Astrocyte of the spinal cord (primary cell): ENCODE results near the gene FOXA2.

Source experiments
- DNase-seq: peaks from one replicate; pipeline ENCODE4 v3.0.0; 2011; ENCODE audit warnings: low read depth, low spot score
- H3K4me3 ChIP-seq: 2 replicates; pipeline ENCODE4 v1.5.1; 2011; ENCODE audit warnings: low read depth, mild to moderate bottlenecking, low read length, moderate library complexity
- CTCF ChIP-seq: IDR thresholded peaks from 2 replicates; pipeline ENCODE4 v1.5.1; 2012; ENCODE audit warnings: low read depth, mild to moderate bottlenecking, low read length, inconsistent platforms
- in situ Hi-C: cut with HindIII; loops from 2 replicates; pipeline ENCODE4 v1.10.0; 2017; ENCODE audit warnings: low sequenced_read_pairs

Gene FOXA2

DNA sequence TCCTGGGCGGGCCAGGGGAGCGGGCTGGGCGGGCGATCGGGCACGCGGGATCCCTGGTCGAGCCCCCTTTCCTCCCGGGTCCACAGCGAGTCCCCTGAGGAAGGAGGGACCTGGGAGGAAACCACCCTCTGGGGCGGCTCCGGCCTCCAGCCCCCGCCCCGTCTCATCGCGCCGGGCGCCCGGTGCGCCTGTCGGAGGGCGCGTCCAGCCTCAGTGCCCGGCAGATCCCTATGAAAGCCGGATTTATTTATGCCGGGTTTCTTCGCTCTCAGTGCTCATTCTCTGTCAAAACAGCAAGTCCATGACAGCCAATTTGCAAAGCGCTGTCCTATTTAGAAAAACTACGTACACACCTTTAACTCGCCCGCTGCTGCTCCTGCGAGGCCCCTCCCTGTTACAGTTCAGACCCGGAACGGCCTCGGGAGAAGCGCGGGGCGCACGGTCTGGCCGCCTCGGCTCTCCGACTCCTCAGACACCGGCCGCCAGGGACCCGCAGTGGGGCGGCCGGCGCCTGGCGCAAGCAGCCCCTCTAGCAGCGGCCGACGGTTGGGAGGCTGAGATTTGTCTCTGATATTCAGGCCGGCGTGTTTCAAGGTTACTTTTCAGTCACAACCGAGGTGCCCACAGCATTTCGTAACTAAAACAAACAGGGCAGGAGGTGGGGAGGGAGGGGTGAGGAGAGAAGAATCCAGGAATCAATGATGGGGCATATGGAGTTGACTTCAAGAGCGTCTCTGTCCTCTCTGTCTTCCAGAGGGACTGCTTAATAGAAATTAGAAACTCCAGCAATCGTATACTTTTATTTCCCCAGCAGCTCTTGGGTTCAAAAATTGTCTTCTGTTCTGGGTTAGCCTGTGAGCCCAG is 782 bp upstream of the FOXA2 start:
- in situ Hi-C loops, result no loop called here
- no peak for DNase-seq
- H3K4me3 ChIP-seq, result no peak overlapping the region
- no peak for TF ChIP-seq CTCF

- in situ Hi-C loops, result no loop called here
- H3K4me3 ChIP-seq, result no peak overlapping the region
- peak; percentile 3 for DNase-seq
- no peak for TF ChIP-seq CTCF
These were observed 425 bp downstream of the FOXA2 start for GRCh38 chr20:22583773-22584521.

DNA sequence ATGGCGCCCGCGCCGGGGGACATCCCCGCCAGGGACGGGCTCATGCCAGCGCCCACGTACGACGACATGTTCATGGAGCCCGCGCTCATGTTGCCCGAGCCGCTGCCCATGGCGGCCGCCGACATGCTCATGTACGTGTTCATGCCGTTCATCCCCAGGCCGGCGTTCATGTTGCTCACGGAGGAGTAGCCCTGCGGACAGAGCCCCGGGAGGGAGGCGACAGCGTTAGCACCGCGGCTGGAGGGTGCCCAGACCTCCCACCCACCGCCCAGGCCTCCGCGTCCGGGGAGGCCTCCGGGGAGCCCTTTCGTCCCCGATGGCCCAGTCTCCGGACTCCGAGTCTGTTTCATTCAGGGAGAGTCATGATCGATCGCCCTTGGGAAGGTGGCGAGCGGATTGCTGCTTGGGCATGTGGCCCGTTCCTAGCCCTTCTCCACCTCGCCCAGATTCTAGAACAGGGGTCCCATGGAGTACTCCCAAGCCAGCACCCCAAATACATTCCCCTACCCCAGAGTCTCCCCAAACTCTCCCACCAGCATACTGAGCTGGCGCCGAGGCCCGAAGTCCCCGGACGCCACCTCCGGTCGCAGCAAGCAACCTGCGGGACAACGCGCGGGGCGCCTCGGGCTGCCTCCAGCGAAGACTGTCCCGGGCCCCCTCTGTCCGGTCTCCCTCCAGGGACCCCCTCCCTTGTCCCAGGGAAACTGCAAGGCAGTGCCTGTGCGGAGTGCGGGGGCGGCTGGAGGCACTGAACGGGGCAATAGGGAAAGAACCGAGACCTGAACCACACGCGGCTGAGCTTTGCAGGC is 1.2 kb downstream of the FOXA2 start:
- H3K4me3 ChIP-seq, result no peak overlapping the region
- TF ChIP-seq CTCF, result no peak
- in situ Hi-C loops, result no loop called here
- DNase-seq, result no peak

DNA sequence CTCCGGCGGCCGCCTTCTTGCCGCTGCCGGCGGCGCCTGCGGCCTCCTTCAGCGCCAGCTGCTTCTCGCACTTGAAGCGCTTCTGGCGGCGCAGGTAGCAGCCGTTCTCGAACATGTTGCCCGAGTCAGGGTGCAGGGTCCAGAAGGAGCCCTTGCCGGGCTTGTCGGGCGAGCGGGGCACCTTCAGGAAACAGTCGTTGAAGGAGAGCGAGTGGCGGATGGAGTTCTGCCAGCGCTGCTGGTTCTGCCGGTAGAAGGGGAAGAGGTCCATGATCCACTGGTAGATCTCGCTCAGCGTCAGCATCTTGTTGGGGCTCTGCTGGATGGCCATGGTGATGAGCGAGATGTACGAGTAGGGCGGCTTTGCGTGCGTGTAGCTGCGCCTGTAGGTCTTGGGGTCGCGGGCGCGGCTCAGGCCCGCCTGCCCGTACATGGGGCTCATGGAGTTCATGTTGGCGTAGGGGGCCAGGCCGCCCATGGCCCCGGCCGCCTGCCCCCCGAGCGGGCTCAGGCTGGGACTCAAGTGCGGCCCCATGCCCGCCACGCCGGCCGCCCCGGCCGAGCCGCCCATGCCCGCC is 1.9 kb downstream of the FOXA2 start:
- in situ Hi-C loops, result no loop called here
- TF ChIP-seq CTCF, result no peak
- DNase-seq, result no peak
- H3K4me3 ChIP-seq, result no peak overlapping the region

DNA sequence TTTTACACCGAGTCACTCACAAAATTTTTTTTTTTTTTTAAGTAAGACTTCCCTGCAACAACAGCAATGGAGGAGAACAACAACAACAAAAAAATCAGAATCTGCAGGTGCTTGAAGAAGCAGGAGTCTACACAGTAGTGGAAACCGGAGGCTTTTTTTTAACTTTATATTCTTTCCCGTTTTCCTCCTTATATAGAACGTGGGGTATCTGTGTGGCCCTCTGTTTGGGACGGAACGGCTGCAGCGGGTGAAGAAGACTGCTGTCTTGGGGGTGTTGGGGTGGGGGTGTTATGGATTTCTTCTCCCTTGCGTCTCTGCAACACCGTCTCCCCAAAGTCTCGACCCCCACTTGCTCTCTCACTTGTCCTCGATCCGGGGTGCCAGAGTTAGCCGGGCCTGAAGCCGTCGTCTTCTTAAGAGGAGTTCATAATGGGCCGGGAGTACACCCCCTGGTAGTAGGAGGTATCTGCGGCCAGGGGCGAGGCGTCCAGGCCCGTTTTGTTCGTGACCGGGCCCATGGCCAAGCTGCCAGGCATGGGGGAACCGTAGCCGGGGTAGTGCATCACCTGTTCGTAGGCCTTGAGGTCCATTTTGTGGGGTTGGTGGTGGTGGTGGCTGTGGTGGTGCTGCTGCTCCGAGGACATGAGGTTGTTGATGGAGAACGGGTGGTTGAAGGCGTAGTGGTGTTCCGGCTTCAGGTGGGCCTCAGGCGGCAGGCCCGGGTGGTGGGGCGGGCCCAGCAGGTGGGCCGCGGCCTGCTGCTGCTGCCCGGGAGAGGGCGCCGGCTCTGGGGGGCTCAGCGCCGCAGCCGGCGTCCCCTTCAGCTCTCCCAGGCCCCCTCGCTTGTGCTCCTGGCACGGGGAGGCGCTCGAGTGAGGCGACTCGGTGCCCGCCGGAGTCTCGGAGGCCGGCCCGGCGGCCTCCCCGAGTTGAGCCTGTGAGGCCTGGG is 2.7 kb downstream of the FOXA2 start:
- no peak overlapping the region for H3K4me3 ChIP-seq
- no peak for DNase-seq
- TF ChIP-seq CTCF, result no peak
- in situ Hi-C loops, result no loop called here
